Medulla oblongata (tissue), 1 donor: ENCODE measurements around the gene SLC9A4.

Experiments
- DNase-seq: peaks from one replicate; pipeline ENCODE4 v3.0.0-alpha.2; 2015; ENCODE audit errors: extremely low spot score

The SLC9A4 gene

DNA sequence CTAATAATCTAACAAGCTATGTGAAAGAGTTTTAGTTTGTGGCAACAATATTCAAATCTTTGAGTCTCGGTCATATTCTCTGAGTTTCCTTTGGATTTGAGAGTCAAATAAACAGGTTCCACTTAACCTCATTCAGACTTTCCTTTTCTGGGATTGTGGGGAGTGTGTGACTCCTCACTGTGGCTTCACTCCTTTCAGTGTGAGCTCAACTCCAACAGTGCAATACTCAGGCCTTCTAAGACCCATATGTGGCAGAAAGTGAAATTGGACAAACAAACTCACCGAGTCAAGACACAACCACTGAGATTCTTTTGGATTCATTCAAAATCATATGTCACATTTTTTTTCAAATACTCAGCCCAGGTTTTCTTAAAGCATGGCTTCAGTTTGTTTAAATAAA lies 25.4 kb downstream of the SLC9A4 start:
- no peak for DNase-seq

DNA sequence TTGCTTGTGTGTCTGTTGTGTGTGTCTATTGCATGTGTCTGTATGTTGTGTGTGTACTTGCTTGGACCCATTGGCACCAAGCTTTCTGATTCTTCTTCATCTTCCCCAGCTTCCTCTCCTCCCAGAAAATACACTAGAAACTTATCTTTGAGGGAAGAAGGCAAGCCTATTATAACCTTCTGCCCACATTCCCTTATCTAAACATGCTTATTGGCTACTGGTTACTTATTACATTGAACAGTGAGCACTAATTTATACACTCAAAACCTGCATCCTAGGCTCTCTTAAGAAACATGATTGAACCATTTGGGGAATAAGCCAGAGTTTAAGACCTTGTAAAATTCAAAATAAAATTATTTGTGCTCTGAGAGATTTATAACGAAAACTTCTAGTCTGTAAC lies 26.5 kb downstream of the SLC9A4 start:
- no peak for DNase-seq

DNA sequence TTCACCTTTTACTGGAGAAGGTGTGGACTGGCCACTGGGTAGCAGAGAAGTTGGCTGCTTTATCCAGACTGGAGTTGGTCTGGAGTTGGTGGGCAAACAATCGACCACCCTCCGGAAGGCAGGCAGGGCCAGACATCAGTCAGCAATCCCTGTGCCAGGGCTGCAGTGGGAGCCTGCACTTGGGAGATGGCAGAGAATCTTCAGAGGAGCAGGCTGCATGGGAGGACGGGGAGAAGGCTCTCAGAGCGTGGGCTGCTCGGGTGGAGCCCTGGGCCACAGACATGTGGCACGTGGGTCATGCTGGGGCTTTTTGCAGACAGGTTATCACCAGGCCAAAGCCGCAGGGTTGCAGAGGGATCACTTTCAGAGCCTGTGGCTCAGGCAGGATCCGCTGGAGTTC lies 29.6 kb downstream of the SLC9A4 start:
- no peak for DNase-seq

DNA sequence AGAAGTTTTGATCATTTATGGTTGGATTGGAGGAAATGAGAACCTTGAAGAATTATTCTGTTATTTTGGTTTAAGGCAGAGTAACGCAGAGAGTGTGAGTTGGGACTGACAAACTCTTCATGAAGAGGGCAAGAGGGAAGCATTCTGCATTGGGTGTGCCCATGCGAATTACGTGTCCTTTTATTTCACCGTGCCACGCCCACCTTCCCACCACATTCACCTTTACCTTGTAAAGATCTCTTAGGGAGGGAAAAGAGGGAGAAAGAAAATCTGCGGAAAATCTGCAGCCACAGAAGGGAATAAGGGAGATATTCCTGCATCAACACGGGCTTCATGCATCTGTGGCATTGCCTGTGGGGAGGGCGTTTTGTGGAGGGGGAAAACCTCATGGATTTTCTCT lies 31.8 kb downstream of the SLC9A4 start:
- no peak for DNase-seq

DNA sequence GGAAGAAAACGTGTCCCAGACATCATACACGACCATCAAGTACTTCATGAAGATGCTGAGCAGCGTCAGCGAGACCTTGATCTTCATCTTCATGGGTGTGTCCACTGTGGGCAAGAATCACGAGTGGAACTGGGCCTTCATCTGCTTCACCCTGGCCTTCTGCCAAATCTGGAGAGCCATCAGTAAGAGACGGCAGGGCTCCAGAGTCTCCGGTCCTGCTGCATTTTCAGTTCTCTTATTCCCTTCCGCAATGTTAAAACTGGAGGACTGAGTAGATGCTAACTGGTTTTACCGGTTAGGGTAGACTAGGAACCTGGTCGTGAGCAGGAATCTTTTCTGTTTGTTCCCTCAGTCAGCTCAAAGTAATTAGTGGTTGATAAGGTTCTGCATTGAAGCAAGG lies 32.3 kb downstream of the SLC9A4 start:
- DNase-seq: peak; percentile 50

DNA sequence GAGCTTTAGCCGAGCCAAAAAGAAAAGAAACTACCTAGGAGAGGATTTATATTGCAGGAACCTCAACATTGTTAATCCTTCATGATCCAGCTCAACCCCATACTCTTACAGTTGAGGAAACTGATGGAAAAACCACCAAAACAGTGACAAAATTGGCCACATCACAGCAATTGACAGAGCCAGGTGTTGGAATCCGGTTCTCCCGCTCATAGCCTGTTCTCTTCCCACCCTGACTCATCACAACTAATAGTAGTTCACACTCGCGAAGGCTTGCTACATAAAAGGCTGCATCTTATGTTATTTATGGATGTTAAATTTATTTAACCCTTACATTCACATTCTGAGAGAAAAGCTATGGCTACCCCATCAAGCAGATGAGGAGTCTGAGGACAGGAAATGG lies 33.7 kb downstream of the SLC9A4 start:
- DNase-seq: no peak

DNA sequence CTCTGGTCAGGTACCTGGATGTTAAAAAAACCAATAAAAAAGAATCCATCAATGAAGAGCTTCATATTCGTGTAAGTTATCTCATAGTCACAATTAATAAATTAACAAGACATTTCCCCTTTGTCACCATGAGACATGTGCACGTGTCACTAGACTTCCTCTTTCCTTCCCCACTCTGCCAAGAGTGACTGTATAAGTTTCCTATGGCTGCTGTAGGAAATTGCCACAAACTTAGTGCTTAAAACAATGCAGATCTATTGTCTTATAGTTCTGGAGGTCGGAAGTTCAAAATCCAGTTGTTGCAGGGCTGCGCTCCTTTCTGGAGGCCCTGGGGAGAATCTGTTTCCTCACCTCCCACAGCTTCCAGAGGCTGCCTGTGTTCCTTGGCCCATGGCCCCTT lies 35.8 kb downstream of the SLC9A4 start:
- no peak for DNase-seq

DNA sequence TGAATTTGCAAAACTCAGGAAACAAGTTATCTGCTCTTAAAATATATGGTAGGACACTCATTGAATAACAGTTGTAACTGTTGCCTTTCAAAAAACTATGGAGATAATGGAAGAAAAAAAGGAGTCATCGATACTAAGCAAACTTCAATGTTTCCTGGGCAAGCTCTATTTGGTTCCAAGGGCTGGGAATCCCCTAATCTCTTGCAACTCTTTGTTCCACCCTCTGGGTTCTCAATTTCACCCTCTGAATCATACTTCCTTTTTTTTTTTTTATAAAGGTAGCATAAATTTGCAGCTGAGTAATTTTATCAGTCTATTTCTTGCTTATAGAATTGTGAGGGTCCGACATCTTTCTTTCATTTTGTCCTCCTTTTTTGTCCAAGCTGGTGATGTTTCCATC lies 36.7 kb downstream of the SLC9A4 start:
- DNase-seq: no peak

DNA sequence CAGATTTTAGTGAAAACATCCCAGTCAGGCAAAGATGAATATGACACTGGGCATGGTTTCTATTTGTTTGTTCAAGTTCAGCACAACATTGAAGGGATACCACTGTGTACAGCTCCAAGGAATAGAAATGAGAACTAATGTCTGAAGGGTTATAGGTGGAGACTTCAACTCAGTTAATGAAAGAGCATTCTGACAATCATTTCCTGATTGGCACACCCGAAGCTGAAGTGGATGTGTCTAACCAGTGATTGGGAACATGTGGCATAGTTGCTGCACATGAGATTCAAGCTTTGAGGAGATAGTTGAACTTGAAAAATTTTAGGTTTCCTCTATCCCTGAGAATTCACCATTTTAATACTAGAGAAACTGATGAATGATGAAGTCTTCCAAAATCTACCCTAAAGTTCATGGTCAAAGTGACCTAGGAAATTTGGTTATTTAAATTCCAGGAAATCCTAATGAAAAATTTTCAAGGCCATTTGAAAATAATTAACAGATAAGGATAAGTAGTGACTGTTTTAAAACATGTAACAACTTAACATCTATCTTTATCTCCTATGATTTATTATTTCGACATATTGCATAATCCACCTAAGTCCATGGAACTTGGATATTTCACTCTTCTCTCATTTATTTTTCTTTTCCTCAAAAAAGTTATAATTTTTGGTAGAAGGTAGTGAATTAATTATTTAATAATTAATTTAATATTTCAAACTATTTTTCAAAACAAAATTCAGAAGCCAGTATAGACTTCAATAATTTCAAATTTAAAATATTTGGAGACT lies 38.0 kb downstream of the SLC9A4 start:
- DNase-seq: no peak

DNA sequence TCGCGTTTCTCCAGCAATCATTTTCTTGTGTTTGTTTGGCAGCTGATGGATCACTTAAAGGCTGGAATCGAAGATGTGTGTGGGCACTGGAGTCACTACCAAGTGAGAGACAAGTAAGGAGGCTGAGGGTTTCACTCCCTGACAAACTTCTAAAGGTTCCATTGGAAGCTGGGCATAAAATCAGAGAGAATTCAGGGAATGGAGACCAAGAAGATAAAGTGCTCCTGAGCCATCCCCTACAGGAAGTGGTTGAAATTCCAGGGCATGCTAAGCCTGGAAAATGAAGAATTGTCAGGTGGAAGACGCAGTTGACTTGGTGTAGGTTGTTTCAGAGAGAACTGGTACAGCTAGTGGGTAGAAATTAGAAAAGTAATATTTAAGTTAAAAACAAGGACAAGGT lies 39.1 kb downstream of the SLC9A4 start:
- DNase-seq: no peak

DNA sequence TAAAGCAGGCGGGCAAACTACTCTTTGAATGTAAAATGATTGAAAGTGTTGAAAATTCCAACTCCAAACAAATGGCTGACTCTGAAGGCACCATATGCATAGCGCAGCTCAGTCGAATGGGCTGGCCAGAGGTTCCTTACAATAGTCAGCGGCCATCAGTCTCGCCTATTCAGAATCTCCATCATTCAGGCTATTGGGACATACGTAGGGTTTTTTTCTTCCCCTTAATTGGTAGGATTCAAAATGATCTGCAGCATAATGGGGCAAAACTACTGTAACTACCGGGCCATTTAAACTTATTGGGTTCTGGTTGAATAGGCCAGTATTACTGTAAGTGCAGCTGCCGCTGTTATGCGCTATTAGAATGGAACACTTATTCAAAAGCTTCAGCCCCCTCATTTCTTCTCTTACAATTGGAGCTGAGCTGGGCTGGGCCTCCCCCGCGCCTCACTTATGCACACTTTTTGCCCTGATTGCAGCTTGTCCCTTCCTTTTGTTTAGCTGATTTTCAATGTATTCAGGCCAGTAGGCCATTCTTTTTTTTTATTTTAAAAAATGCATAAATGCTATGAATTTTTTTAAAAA lies 40.4 kb downstream of the SLC9A4 start:
- no peak for DNase-seq

DNA sequence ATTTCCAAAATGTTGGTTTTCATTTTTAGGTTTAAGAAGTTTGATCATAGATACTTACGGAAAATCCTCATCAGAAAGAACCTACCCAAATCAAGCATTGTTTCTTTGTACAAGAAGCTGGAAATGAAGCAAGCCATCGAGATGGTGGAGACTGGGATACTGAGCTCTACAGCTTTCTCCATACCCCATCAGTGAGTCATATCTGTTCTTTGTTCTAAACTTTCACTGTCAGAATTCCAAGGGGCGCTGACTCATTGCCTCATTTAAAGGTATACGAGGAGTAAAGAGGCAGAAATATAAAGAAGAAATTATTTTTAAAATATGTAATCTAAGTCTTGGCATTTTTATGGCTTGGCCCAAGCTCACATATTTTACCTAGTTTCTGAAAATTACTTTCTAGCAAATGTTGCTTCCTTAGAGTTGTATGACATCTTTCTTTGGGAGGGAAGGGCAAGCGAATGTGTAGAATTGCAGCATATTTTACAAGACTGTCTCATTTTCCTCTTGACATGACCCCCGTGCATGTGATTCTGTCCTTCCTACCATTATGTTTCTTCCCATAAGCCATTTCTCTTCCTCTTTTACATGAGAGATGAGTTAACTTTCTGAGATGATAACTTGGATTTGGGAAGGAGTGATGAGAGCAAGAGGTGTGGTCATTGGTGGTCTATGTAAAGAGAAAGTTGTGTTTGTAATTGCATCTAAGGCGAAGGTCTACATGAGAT lies 41.2 kb downstream of the SLC9A4 start:
- DNase-seq: no peak

DNA sequence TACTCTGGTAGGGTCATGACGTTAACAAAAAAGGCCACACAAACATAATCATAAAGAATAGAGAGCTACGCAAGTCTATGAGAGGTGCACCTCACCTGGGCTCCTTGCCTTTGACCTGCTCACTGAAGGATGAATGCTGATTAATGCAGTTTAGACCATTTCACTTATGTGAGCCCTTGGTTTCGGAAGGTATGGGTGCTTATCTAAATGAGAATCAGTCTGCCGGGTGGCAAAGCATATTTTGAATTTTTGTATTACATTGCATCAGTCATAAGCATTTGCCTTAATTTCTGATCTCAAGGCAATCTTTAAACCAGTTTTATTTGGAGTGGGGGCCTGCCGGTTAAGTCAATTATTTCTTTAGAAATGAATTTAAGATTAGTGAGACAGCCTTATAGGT lies 42.8 kb downstream of the SLC9A4 start:
- no peak for DNase-seq

DNA sequence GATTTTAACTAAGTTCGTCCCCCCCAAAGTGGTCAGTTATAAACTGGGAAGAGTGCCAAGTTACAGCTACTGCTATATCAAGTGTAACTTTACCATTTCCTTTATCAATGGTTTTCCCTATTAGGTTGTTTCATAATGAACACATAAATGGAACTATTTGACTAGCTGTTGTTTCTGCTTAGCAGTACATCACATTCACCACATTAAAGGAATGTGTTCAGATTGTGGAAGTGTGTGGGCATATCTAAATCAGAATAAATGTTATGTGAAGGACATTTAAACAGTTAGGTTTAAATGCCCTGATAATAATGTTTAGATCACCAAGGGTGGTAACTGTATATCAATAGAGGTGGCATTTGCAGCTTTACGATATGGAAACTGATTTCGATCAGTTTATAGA lies 45.1 kb downstream of the SLC9A4 start:
- DNase-seq: no peak

DNA sequence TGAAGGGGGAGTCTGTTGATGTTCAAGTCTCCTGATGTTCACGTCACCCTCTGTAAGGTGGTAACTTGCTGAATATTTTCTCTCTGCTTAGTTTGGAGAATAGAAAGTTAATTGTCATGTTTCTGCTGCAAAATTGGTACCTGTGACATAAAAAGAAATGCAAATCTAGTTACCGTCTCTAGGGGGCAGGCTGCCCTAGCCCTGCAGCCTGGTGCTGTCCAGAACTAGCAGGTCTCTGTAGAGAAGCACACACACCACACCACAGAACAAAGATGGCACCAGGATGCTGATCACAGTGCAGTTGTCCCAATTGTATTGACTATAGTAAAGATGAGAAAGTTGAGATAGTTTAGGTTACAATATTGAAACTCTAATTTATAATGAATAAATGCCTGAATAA lies 47.0 kb downstream of the SLC9A4 start:
- peak; percentile 29 for DNase-seq

DNA sequence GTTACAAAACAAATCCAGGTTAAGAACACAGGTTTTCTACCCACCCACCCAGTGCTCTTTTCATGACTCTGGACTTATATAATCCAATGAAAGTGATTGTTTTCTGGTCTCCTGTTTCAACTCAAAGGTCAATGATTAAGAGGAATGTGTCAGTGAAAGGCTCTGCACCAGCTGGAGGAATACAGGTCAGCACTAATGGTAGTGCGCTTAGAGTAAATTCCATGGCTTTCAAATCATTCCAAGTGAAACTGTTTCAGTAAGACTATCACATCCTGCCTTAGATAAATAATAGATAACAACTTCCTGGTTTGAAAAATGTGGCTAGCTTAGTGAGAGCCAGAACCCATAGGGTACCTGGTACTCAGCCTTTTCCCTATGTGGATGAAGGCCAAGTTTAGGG lies 47.8 kb downstream of the SLC9A4 start:
- DNase-seq: no peak

DNA sequence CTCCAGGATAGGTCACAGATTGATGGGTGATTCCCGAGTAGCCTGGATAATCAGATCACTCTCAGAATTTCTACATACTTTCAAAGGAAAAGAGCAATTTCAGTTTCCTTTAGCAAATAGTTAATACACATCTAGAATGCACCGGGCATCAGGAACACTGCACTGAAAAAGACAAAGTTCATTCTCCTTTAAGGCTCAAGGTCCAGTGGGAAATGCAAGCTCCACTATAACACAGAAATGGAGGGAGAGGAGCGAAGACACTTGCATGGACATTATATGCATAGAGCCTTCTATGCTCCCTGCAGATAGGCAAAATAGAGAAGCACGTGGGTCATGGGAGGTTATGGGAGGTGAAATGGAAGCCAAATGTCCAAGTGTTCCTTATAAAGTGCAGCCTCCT lies 49.1 kb downstream of the SLC9A4 start:
- no peak for DNase-seq

DNA sequence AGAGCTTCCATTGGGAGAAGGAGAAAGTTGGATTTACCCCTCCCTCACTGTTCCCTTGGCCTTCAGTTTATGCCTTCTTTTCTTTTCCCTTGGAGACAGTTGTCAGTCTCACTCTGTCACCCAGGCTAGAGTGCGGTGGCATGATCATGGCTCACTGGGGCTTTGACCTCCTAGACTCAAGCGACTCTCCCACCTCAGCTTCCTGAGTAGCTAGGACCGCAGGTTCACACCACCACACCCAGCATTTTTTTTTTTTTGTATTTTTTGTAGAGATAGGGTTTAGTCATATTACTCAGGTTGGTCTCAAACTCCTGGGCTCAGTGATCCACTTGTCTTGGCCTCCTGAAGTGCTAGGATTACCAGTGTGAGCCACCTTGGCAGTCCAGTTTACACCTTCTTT lies 49.9 kb downstream of the SLC9A4 start:
- DNase-seq: no peak

DNA sequence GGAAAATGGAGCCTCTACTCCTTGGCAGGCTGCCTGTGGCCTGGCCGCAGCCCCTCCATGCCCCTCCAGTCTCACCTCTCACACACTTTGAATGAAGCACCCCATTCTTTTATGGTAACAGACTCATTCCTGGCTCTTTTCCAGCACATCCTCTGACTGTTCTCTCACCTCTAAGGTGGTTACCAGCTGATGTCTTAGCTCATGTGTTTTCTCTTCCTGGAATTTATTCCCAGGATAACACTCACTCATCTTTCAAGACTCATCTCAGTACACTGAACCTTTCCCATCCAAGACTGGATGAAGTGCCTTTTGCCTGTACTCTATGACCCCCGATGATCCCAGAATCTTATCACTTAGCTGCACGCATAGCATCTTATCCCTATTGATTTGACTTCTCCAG lies 50.6 kb downstream of the SLC9A4 start:
- DNase-seq: no peak

DNA sequence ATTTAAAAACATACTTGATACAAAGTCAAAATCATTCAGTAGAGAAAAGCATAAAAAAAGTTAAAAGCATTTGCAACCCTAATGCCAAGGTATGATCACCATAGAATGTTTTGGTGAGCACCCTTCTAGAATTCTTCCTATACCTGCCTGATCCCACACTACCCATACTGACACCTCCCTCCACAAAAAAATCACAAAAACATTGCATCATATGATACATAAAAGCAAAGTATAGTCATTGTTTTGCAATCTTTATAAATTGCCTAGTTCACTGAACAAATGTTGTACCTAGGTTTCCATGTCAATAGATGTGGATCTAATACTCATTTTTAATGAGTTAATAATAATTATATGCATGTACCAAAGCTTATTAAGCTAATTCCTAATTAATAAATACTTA lies 54.1 kb downstream of the SLC9A4 start:
- no peak for DNase-seq

DNA sequence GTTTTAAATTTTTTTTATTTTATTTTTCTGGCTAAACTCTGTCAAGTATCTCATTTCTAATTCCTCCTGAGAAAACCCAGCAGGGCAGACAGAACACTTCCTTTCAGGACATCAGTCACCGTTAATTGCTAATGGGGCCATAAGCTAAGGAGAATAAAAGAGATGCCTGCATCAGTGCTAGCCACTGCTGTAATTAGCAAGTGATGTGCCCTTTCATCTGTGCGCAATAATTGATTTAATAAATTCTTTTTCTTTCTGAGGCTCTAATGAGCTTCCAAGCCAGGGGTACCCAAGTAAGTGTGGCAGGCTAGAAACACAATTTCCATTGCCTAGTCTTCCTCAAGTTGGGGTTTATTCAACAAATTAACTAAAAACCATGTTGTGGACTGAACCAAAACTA lies 65.5 kb downstream of the SLC9A4 start:
- no peak for DNase-seq

DNA sequence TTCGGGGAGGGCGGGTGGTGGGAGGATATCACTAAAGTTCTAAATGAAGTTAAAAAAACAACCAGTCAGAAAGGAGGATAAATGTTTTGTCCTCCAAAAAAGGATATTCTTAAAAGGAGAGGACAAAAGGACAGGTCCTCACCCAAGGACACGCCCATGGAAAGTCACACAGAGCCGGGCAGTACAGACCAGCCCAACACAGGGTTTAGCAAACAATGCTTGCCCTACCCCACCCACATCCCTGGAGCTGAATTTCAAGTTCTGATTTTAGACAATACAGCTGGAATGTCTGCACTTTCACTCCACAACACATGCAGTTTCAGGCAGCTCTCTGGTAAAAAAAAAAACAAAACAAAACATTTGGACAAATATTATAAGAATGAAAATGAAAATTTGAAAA lies 67.9 kb downstream of the SLC9A4 start:
- DNase-seq: no peak

DNA sequence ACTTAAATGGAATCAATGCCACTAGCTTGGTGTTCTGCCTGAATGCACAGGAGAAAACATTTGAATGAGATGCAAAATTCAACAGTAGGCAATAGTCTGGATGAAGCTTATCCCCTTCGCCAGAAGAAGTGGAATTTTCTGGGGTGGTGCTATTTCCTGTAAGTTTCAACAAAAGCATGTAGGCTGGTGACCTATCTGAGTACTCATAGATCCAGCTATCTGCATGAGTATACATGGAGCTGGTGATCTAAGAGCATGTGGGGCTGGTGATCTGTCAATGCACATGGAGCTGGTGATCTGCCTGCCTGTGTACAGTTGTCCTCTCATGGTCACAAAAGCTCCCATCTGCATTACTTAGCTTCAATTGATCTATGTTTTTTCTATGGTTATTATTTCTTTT lies 71.2 kb downstream of the SLC9A4 start:
- DNase-seq: no peak
